ENCODE data around the gene RUSC1. TPM values are rescaled to one million over a fixed set of nuclear protein-coding genes. Genes with fewer than 3 reads are reported as not detected.
"Not testable (repeated sequence)": the region's sequence is repeated elsewhere in the genome, so short reads cannot be mapped to it uniquely, and the experiment has no call there.

The RUSC1 gene
- total RNA-seq, 2 donors from 2014 or later: 68.4 to 113 TPM

- H3K9me3 ChIP-seq: no peaks in the 10 kb centered on the region
- H3K9ac ChIP-seq (ENCODE audit: low read depth in 2 of 2, low read length in 2 of 2): no peak overlapping the region
- intact Hi-C loops (cut with DNase I): no loop called here
- H3K36me3 ChIP-seq: no peaks in the 10 kb centered on the region
- no peak overlapping the region for H3K27ac ChIP-seq
- DNase-seq: no peak
- no peaks in the 10 kb centered on the region for H3K27me3 ChIP-seq
- no peaks in the 10 kb centered on the region for H3K4me1 ChIP-seq
- no peak overlapping the region for H3K4me3 ChIP-seq
- TF ChIP-seq CTCF (IDR thresholded peaks at IDR 0.05): no peak
Measured at GRCh38 chr1:155285063-155285462, 35.6 kb upstream of the RUSC1 start.

- Histone ChIP-seq H3K9ac (ENCODE audit: low read depth in 2 of 2, low read length in 2 of 2) (no peak overlapping the region), H3K4me3 (no peak overlapping the region), H3K9me3 (no peaks in the 10 kb centered on the region), H3K4me1 (no peaks in the 10 kb centered on the region), H3K36me3 (no peaks in the 10 kb centered on the region), H3K27me3 (no peaks in the 10 kb centered on the region), H3K27ac (no peak overlapping the region)
- DNase-seq: no peak
- intact Hi-C loops (cut with DNase I): no loop called here
- TF ChIP-seq CTCF (IDR thresholded peaks at IDR 0.05): no peak
Measured at GRCh38 chr1:155285631-155286044, 35.1 kb upstream of the RUSC1 start.

- no peaks in the 10 kb centered on the region for H3K36me3 ChIP-seq
- DNase-seq: no peak
- no peaks in the 10 kb centered on the region for H3K4me1 ChIP-seq
- no peak overlapping the region for H3K4me3 ChIP-seq
- no peak overlapping the region for H3K27ac ChIP-seq
- no peak overlapping the region for H3K9ac ChIP-seq (ENCODE audit: low read depth in 2 of 2, low read length in 2 of 2)
- intact Hi-C loops (cut with DNase I): no loop called here
- no peak for TF ChIP-seq CTCF (IDR thresholded peaks at IDR 0.05)
- no peaks in the 10 kb centered on the region for H3K27me3 ChIP-seq
- no peaks in the 10 kb centered on the region for H3K9me3 ChIP-seq
Measured at GRCh38 chr1:155286544-155286943, 34.1 kb upstream of the RUSC1 start.

- no peak overlapping the region for H3K4me3 ChIP-seq
- no peak overlapping the region for H3K27ac ChIP-seq
- no peaks in the 10 kb centered on the region for H3K36me3 ChIP-seq
- TF ChIP-seq CTCF (IDR thresholded peaks at IDR 0.05): no peak
- H3K9ac ChIP-seq (ENCODE audit: low read depth in 2 of 2, low read length in 2 of 2): no peak overlapping the region
- H3K27me3 ChIP-seq: no peaks in the 10 kb centered on the region
- H3K9me3 ChIP-seq: no peaks in the 10 kb centered on the region
- intact Hi-C loops (cut with DNase I): no loop called here
- no peaks in the 10 kb centered on the region for H3K4me1 ChIP-seq
- DNase-seq: no peak
Measured at GRCh38 chr1:155287987-155288543, 32.6 kb upstream of the RUSC1 start.

- DNase-seq; intact Hi-C loops (cut with DNase I); H3K9me3 ChIP-seq; H3K4me3 ChIP-seq; H3K4me1 ChIP-seq; H3K36me3 ChIP-seq; H3K27ac ChIP-seq; H3K9ac ChIP-seq (ENCODE audit: low read depth in 2 of 2, low read length in 2 of 2): not testable (repeated sequence)
- H3K27me3 ChIP-seq: peaks cover 11% of the 10 kb centered on the region
Measured at GRCh38 chr1:155291006-155291405, 29.7 kb upstream of the RUSC1 start.

GRCh38 chr1:155293086-155293749 is 27.5 kb upstream of the RUSC1 start:
- no peak for DNase-seq
- Histone ChIP-seq H3K9ac (ENCODE audit: low read depth in 2 of 2, low read length in 2 of 2) (no peak overlapping the region), H3K27me3 (peaks cover 11% of the 10 kb centered on the region), H3K27ac (no peak overlapping the region), H3K9me3 (no peaks in the 10 kb centered on the region), H3K4me3 (no peak overlapping the region), H3K4me1 (no peaks in the 10 kb centered on the region), H3K36me3 (no peaks in the 10 kb centered on the region)
- no peak for TF ChIP-seq CTCF (IDR thresholded peaks at IDR 0.05)
- intact Hi-C loops (cut with DNase I): no loop called here

All from colonic mucosa (tissue), 4 donors.